Transverse colon (tissue), 4 donors: ENCODE data around the gene CHCHD6.

ENCODE experiments used
- POLR2AphosphoS5 ChIP-seq, 3 donors: sonication (generic); formaldehyde crosslinking; IDR thresholded peaks; one replicate each; pipeline ENCODE4 v1.6.1; 2016; ENCODE audit warnings: antibody characterized with exemption in 3 of 3
- TF ChIP-seq, protein P1 (sequence below), 5 experiments: fragments of 200-600 bp in 3 of 5; fragments of 450-650 bp in 2 of 5; sonication (generic) in 3 of 5; IDR thresholded peaks; 1 replicate in 2 of 5; 2 replicates in 3 of 5; pipeline ENCODE4 v1.5.1; 2016 to 2017; ENCODE audit warnings: antibody characterized with exemption in 5 of 5, inconsistent platforms in 3 of 5, mild to moderate bottlenecking in 2 of 5, moderate library complexity in 1 of 5

GRCh38 chr3:126928921-126929474 is 225.0 kb downstream of the CHCHD6 start:
- TF ChIP-seq, protein P1, sequence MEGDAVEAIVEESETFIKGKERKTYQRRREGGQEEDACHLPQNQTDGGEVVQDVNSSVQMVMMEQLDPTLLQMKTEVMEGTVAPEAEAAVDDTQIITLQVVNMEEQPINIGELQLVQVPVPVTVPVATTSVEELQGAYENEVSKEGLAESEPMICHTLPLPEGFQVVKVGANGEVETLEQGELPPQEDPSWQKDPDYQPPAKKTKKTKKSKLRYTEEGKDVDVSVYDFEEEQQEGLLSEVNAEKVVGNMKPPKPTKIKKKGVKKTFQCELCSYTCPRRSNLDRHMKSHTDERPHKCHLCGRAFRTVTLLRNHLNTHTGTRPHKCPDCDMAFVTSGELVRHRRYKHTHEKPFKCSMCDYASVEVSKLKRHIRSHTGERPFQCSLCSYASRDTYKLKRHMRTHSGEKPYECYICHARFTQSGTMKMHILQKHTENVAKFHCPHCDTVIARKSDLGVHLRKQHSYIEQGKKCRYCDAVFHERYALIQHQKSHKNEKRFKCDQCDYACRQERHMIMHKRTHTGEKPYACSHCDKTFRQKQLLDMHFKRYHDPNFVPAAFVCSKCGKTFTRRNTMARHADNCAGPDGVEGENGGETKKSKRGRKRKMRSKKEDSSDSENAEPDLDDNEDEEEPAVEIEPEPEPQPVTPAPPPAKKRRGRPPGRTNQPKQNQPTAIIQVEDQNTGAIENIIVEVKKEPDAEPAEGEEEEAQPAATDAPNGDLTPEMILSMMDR (IDR thresholded peaks at IDR 0.05), result no peak
- TF ChIP-seq POLR2AphosphoS5 (IDR thresholded peaks at IDR 0.05), result no peak
